Superior temporal gyrus (tissue), 1 donor: ENCODE data around the gene PDZD7.
"Not testable (repeated sequence)": the region's sequence is repeated elsewhere in the genome, so short reads cannot be mapped to it uniquely, and the experiment has no call there.

ENCODE experiments used
- DNase-seq: peaks from one replicate; pipeline ENCODE4 v3.0.0-alpha.2; 2016; ENCODE audit errors: extremely low spot score

The PDZD7 gene

GRCh38 chr10:101040851-101041250 is 9.9 kb upstream of the PDZD7 start:
- no peak for DNase-seq

- peak; percentile 56 for DNase-seq
Observed at GRCh38 chr10:101040061-101040460, 9.1 kb upstream of the PDZD7 start.

GRCh38 chr10:101038484-101038883 is 7.6 kb upstream of the PDZD7 start:
- no peak for DNase-seq

GRCh38 chr10:101036726-101037125 is 5.8 kb upstream of the PDZD7 start:
- DNase-seq = no peak

GRCh38 chr10:101035916-101036702 is 5.2 kb upstream of the PDZD7 start:
- DNase-seq = no peak

- no peak for DNase-seq
Observed at GRCh38 chr10:101035314-101035713, 4.4 kb upstream of the PDZD7 start.

GRCh38 chr10:101034404-101034803 is 3.5 kb upstream of the PDZD7 start:
- DNase-seq = not testable (repeated sequence)

- no peak for DNase-seq
Observed at GRCh38 chr10:101033276-101033675, 2.3 kb upstream of the PDZD7 start.

GRCh38 chr10:101032637-101033224 is 1.8 kb upstream of the PDZD7 start:
- DNase-seq = peak; percentile 82

GRCh38 chr10:101031796-101032636 is 1.1 kb upstream of the PDZD7 start:
- peak; percentile 88 for DNase-seq

GRCh38 chr10:101030496-101031127 is 317 bp downstream of the PDZD7 start:
- DNase-seq = no peak

- no peak for DNase-seq
Observed at GRCh38 chr10:101029520-101030295, 1.2 kb downstream of the PDZD7 start.

- no peak for DNase-seq
Observed at GRCh38 chr10:101028446-101029337, 2.2 kb downstream of the PDZD7 start.

- DNase-seq = no peak
Observed at GRCh38 chr10:101027106-101027720, 3.7 kb downstream of the PDZD7 start.

GRCh38 chr10:101022967-101023705 is 7.8 kb downstream of the PDZD7 start:
- DNase-seq = no peak

GRCh38 chr10:101021692-101022251 is 9.2 kb downstream of the PDZD7 start:
- DNase-seq = no peak

- no peak for DNase-seq
Observed at GRCh38 chr10:101021239-101021638, 9.7 kb downstream of the PDZD7 start.

- no peak for DNase-seq
Observed at GRCh38 chr10:101020427-101021075, 10.4 kb downstream of the PDZD7 start.

- no peak for DNase-seq
Observed at GRCh38 chr10:101019440-101019703, 11.6 kb downstream of the PDZD7 start.
